ENCODE results near the gene FRRS1.

The FRRS1 gene

DNA sequence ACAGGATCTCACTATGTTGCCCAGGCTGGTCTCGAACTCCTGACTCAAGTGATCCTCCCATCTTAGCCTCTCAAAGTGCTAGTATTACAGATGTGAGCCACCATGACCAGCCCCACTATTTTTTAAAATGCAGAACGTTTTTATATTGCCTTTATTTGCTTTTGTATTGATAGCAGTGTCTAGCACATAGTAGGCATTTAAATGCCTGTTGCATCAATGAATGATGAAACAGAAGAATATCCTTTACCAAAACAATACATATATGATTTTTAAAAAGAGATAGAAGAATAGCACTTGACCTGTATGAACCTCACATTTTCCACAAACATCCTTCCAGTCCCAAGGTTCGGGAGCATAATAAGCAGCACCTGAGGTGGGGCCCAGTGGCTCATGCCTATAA lies 16.5 kb upstream of the FRRS1 start:
- peaks cover 1% of the 10 kb centered on the region for H3K4me1 ChIP-seq (ENCODE audit: insufficient read depth, low read length)
- no peaks in the 10 kb centered on the region for H3K36me3 ChIP-seq (ENCODE audit: insufficient read depth, low read length)
- no peaks in the 10 kb centered on the region for H3K27me3 ChIP-seq (ENCODE audit: insufficient read depth, low read length)
- no peaks in the 10 kb centered on the region for H3K9me3 ChIP-seq (ENCODE audit: low read length)
- no peak overlapping the region for H2AFZ ChIP-seq (ENCODE audit: low read depth, low read length)
- no peak overlapping the region for H3K4me3 ChIP-seq (ENCODE audit: low read length)

DNA sequence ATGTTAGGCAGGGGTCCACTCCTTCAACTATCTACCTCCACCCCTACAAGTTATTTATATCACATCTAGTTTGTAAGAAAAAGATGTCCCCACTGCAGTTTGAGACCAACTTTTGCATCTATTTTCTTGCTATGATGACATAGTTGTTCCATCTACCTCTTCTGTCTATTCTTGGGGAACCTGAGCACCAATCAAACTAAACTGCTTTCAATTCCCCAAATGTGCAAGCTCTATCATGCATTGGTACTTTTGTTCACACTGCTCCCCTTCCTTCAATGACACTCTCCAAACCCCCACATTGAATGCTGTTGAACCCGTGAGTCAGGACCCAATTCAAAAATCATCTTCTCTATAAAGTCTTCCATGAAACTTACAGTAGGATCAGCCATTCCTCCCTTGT lies 16.0 kb upstream of the FRRS1 start:
- Histone ChIP-seq H3K4me3 (ENCODE audit: low read length) (no peak overlapping the region), H2AFZ (ENCODE audit: low read depth, low read length) (no peak overlapping the region), H3K9me3 (ENCODE audit: low read length) (no peaks in the 10 kb centered on the region), H3K4me1 (ENCODE audit: insufficient read depth, low read length) (peaks cover 1% of the 10 kb centered on the region), H3K36me3 (ENCODE audit: insufficient read depth, low read length) (no peaks in the 10 kb centered on the region), H3K27me3 (ENCODE audit: insufficient read depth, low read length) (no peaks in the 10 kb centered on the region)

DNA sequence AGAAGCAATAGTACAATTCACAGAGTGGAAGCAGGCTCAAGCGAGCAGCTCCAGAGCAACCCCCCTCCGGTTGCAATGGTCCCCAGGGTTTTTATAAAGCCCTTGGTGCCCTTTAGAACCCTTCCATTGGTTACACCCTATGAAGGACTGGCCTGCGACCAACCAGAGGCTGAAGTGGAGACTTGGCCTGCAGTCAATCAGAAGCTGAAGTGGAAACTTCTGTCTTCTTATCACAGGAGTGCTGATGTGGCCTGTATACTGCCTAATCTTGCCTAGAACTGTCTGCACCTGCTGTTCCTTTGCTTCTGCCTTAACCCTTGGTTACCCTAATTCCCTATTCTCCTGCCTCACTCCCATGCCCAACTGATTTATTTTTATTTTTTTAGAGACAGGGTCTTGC lies 15.4 kb upstream of the FRRS1 start:
- Histone ChIP-seq H3K27me3 (ENCODE audit: insufficient read depth, low read length) (no peaks in the 10 kb centered on the region), H3K4me1 (ENCODE audit: insufficient read depth, low read length) (peaks cover 1% of the 10 kb centered on the region), H2AFZ (ENCODE audit: low read depth, low read length) (no peak overlapping the region), H3K9me3 (ENCODE audit: low read length) (no peaks in the 10 kb centered on the region), H3K36me3 (ENCODE audit: insufficient read depth, low read length) (no peaks in the 10 kb centered on the region), H3K4me3 (ENCODE audit: low read length) (no peak overlapping the region)

DNA sequence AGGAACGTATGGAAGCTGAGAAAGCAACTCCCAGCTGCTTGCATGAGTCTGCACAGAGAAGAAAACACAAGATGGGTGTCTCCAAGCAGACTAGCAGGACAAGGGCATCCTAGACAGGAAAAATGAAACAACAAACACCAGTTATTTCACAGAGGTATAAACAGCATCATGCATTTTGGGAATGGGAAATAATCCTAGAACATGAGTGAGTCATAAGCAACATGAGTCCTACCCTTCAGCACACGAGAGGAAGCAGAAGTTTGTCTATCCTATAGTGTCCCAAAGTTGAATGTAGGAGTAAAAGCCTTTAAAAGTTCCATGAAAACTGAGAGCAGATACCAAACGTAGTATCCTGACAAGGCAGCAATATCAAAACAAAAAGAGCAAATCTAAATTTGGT lies 11.3 kb upstream of the FRRS1 start:
- Histone ChIP-seq H3K4me3 (ENCODE audit: low read length) (no peak overlapping the region), H3K4me1 (ENCODE audit: insufficient read depth, low read length) (peaks cover 10% of the 10 kb centered on the region), H2AFZ (ENCODE audit: low read depth, low read length) (no peak overlapping the region), H3K27me3 (ENCODE audit: insufficient read depth, low read length) (no peaks in the 10 kb centered on the region), H3K36me3 (ENCODE audit: insufficient read depth, low read length) (no peaks in the 10 kb centered on the region), H3K9me3 (ENCODE audit: low read length) (no peaks in the 10 kb centered on the region)

DNA sequence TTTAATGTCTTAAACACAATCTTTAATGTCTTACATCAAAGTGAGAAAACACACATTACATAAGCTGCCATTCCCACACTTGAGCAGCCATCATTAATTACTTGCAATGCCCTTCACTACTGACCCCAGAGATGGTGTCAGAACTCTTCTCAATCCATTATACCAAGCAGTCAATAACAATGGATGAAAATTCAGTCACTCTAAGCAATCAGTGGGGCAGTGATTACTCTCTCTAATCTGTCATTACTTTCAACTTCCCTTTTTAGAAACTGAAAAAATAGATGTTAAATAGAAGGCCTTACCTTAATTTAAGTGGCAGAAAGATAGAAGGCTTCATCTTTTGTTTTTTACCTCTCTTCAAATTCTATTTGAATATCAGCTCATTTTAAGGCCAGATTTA lies 9.7 kb upstream of the FRRS1 start:
- no peaks in the 10 kb centered on the region for H3K27me3 ChIP-seq (ENCODE audit: insufficient read depth, low read length)
- H3K4me3 ChIP-seq (ENCODE audit: low read length), result no peak overlapping the region
- no peaks in the 10 kb centered on the region for H3K36me3 ChIP-seq (ENCODE audit: insufficient read depth, low read length)
- peaks cover 10% of the 10 kb centered on the region for H3K4me1 ChIP-seq (ENCODE audit: insufficient read depth, low read length)
- H3K9me3 ChIP-seq (ENCODE audit: low read length), result no peaks in the 10 kb centered on the region
- H2AFZ ChIP-seq (ENCODE audit: low read depth, low read length), result peak overlapping the region; percentile 14

DNA sequence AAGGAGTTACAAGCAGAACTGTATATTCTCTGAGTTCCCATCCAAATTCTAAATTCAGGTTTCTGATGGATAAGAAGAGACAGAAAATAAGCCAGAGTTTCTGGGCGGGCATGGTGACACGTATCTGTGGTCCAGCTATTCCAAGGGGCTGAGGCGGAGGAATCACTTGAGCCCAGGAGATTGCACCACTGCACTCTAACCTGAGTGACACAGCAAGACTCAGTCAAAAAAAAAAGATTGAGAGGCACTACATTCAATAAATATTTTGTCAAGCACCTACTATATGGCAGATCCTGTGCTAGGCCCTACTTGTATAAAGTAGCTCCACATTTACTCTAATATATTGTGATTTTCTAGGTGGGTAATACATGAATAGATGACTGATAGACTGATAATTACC lies 6.4 kb upstream of the FRRS1 start:
- H3K4me3 ChIP-seq (ENCODE audit: low read length), result no peak overlapping the region
- no peaks in the 10 kb centered on the region for H3K9me3 ChIP-seq (ENCODE audit: low read length)
- peaks cover 24% of the 10 kb centered on the region for H3K4me1 ChIP-seq (ENCODE audit: insufficient read depth, low read length)
- H3K36me3 ChIP-seq (ENCODE audit: insufficient read depth, low read length), result no peaks in the 10 kb centered on the region
- H3K27me3 ChIP-seq (ENCODE audit: insufficient read depth, low read length), result no peaks in the 10 kb centered on the region
- H2AFZ ChIP-seq (ENCODE audit: low read depth, low read length), result no peak overlapping the region

DNA sequence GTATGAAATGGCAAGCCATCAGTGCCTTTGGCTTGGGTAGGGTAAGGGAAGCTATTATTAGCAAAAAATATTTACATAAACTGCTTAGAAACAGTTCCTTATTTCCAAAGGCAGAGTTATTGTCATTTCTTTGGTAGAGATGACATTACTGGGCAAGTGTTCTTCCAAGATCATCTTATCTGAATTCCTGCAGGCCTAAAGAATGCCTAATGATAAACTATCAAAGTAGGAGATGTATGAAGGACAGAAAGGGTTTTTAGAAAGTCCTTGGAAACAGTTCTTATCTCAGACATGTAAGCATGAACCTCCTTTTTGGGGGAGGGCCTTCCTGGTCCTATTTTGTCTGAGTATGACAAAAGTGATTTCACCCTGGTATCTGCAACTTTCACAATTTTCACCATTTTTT lies 5.1 kb upstream of the FRRS1 start:
- Histone ChIP-seq H3K27me3 (ENCODE audit: insufficient read depth, low read length) (no peaks in the 10 kb centered on the region), H3K36me3 (ENCODE audit: insufficient read depth, low read length) (no peaks in the 10 kb centered on the region), H2AFZ (ENCODE audit: low read depth, low read length) (no peak overlapping the region), H3K9me3 (ENCODE audit: low read length) (no peaks in the 10 kb centered on the region), H3K4me1 (ENCODE audit: insufficient read depth, low read length) (peaks cover 37% of the 10 kb centered on the region), H3K4me3 (ENCODE audit: low read length) (no peak overlapping the region)

DNA sequence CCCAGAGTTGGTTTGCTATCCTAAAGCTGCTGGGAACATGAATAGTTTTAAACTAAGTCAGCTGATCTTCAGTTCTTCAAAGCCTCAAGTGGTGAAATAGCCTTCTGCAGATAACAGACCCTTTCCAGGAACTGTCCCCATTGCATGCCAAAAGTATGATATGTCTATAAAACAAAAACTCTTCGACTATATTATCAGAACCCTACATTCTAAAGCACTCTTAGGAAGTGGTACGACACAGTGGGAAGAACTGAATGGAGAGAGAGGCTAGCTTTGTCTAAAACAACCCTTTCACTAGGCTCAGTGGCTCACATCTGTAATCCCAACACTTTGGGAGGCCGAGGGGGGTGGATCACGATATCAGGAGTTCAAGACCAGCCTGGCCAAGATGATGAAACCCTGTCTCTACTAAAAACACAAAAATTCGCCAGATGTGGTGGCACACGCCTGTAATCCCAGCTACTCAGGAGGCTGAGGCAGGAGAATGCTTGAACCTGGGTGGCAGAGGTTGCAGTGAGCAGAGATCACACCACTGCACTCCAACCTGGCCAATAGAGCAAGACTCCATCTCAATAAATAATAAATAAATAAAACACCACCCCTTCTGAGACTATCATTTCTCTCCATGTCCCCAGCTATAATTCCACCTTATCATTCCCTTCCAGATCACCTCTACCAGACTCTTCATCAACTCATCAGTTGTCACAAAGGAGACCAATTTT lies 2.2 kb upstream of the FRRS1 start:
- H3K4me3 ChIP-seq (ENCODE audit: low read length), result no peak overlapping the region
- H3K27me3 ChIP-seq (ENCODE audit: insufficient read depth, low read length), result no peaks in the 10 kb centered on the region
- H3K9me3 ChIP-seq (ENCODE audit: low read length), result no peaks in the 10 kb centered on the region
- peaks cover 28% of the 10 kb centered on the region for H3K4me1 ChIP-seq (ENCODE audit: insufficient read depth, low read length)
- H2AFZ ChIP-seq (ENCODE audit: low read depth, low read length), result no peak overlapping the region
- no peaks in the 10 kb centered on the region for H3K36me3 ChIP-seq (ENCODE audit: insufficient read depth, low read length)

DNA sequence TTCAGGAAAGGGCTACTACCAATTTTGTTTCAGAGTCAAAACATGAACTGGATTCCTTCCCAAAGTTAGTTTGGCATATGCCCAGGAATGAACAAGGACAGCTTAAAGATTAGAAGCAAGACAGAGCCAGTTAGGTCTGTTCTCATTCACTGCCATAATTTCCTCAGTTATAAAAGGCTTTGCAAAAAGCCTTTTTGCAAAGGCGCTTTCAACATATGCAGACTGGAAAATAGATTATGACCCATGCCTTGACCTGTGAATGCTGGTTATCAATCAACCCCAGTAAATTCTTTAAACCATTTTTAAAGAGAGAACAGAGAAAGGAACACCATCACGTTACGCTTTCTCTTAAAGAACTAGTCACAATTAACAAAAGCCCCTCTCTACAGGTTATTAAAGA lies 1.7 kb upstream of the FRRS1 start:
- H3K27me3 ChIP-seq (ENCODE audit: insufficient read depth, low read length), result no peaks in the 10 kb centered on the region
- H3K4me1 ChIP-seq (ENCODE audit: insufficient read depth, low read length), result peaks cover 28% of the 10 kb centered on the region
- H3K4me3 ChIP-seq (ENCODE audit: low read length), result no peak overlapping the region
- no peak overlapping the region for H2AFZ ChIP-seq (ENCODE audit: low read depth, low read length)
- no peaks in the 10 kb centered on the region for H3K9me3 ChIP-seq (ENCODE audit: low read length)
- no peaks in the 10 kb centered on the region for H3K36me3 ChIP-seq (ENCODE audit: insufficient read depth, low read length)

DNA sequence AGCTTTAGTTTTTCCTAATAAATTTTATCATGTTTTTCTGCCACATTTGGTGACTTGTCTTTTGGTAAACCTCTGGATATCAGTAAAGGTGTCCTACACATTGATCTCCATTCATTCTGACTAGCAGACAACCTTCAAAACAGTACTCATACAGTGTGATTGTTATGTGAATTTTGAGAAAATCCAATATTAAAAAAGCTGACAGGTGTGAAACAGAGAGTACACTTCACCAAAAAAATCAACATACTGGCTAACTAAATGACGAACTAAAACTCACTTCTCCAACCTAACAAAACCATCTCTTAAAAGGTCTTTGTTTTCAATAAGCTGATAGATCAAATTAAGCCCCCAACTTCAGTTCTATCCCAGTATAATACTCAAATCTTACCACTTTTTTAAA lies 1.5 kb downstream of the FRRS1 start:
- Histone ChIP-seq H3K27me3 (ENCODE audit: insufficient read depth, low read length) (no peaks in the 10 kb centered on the region), H3K4me1 (ENCODE audit: insufficient read depth, low read length) (peaks cover 39% of the 10 kb centered on the region), H3K4me3 (ENCODE audit: low read length) (no peak overlapping the region), H3K9me3 (ENCODE audit: low read length) (no peaks in the 10 kb centered on the region), H3K36me3 (ENCODE audit: insufficient read depth, low read length) (no peaks in the 10 kb centered on the region), H2AFZ (ENCODE audit: low read depth, low read length) (no peak overlapping the region)

DNA sequence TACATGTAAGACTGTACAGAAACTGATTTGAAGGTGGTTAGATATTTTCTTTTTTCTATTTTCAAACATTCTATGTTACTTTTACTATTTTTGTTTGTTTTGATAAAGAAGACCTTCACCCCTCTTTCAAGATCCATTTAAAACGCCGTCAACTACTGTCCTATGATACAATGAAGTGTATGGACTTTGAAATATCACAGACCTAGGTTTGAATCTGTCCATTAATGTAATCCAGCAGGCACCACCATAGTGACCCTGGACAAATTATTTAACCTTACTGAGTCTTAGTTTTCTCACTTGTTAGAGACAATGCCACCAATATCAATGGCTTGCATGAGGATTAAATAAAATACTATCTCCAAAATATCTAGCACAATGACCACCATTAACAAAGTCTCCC lies 2.0 kb downstream of the FRRS1 start:
- no peaks in the 10 kb centered on the region for H3K27me3 ChIP-seq (ENCODE audit: insufficient read depth, low read length)
- H3K4me1 ChIP-seq (ENCODE audit: insufficient read depth, low read length), result peaks cover 36% of the 10 kb centered on the region
- no peaks in the 10 kb centered on the region for H3K9me3 ChIP-seq (ENCODE audit: low read length)
- H3K36me3 ChIP-seq (ENCODE audit: insufficient read depth, low read length), result no peaks in the 10 kb centered on the region
- no peak overlapping the region for H3K4me3 ChIP-seq (ENCODE audit: low read length)
- H2AFZ ChIP-seq (ENCODE audit: low read depth, low read length), result no peak overlapping the region

DNA sequence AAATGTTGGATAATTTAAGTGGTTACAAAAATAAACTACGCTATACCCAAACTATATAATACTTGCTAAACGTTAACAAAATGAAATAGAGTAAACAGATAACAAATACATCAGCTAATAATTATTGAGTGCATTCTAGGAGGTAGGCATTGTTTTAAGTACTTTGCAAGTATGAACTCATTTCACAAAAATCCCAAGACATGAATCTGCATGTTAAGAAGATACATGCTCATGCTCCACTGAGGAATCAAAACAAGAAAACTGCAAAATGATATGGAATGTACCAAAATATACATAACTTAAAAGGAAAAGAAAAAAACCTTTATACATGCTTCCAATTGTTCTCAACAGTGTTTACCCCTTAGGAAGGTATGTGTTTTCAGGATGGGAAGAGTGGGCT lies 2.5 kb downstream of the FRRS1 start:
- no peak overlapping the region for H2AFZ ChIP-seq (ENCODE audit: low read depth, low read length)
- H3K4me1 ChIP-seq (ENCODE audit: insufficient read depth, low read length), result peaks cover 35% of the 10 kb centered on the region
- no peaks in the 10 kb centered on the region for H3K9me3 ChIP-seq (ENCODE audit: low read length)

DNA sequence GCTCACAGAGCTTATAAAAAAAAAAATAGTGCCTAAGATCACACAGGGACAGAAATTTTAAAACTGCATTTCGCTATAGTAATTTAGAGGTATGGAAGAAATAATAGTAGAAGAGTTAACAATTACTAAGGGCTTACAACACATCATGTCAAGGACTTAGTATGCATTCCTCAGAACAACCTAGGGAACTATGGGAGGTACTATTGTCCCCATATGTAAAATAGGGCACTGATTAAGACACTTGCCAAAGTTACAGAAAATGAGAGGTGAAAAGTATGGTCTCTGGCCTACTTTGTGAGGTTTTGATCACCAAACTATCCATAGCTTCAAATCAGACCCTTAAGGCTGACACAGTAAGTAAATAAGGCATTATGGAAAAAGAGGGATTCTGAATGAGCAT lies 4.7 kb downstream of the FRRS1 start:
- H3K36me3 ChIP-seq (ENCODE audit: insufficient read depth, low read length), result no peaks in the 10 kb centered on the region
- H3K4me1 ChIP-seq (ENCODE audit: insufficient read depth, low read length), result peaks cover 13% of the 10 kb centered on the region
- no peak overlapping the region for H3K4me3 ChIP-seq (ENCODE audit: low read length)
- no peaks in the 10 kb centered on the region for H3K27me3 ChIP-seq (ENCODE audit: insufficient read depth, low read length)
- no peak overlapping the region for H2AFZ ChIP-seq (ENCODE audit: low read depth, low read length)
- no peaks in the 10 kb centered on the region for H3K9me3 ChIP-seq (ENCODE audit: low read length)

More for the DNA sequence above, 2.5 kb downstream of the FRRS1 start:
- no peak overlapping the region for H3K4me3 ChIP-seq (ENCODE audit: low read length)
- no peaks in the 10 kb centered on the region for H3K27me3 ChIP-seq (ENCODE audit: insufficient read depth, low read length)
- H3K36me3 ChIP-seq (ENCODE audit: insufficient read depth, low read length), result no peaks in the 10 kb centered on the region

DNA sequence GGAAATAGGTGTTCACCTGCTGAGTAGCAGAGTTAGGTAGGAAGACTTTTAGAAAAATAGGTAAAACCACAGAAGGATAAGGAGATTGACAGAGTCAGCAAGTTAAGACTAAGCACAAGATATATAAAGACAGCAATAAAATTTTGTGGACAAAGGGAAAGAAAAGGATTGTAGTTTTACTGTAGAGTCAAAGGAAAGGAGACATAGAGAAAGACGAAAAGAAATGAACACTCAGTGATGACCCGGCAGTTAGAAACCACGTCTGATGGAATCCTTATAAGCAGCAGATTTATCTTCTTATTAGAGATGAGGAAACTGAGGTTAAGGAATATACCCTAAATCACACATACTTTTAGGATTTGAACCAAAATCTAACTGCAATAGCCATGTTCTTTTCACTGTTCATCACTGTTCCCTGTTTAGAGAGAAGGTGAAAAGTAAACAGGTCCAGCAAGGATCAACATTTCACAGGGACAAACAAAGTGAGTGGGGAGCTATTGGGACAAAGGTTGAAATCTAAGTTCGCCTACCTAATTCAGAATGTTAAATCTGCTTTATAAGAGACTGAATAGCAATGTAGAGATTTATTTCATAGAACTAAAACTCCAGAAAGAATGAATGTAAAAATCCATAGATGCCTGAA lies 6.8 kb downstream of the FRRS1 start:
- Histone ChIP-seq H3K4me3 (ENCODE audit: low read length) (no peak overlapping the region), H3K4me1 (ENCODE audit: insufficient read depth, low read length) (peaks cover 11% of the 10 kb centered on the region), H3K9me3 (ENCODE audit: low read length) (no peaks in the 10 kb centered on the region), H3K27me3 (ENCODE audit: insufficient read depth, low read length) (no peaks in the 10 kb centered on the region), H2AFZ (ENCODE audit: low read depth, low read length) (no peak overlapping the region), H3K36me3 (ENCODE audit: insufficient read depth, low read length) (no peaks in the 10 kb centered on the region)
